Activated T-helper 1 cell treated with Interleukin-2 at 50 U/mL for 16 hours (primary cell): ENCODE data around the gene NEBL.

Experiments
- DNase-seq: peaks from one replicate; pipeline ENCODE4 v3.0.0-alpha.2; 2020; ENCODE audit warnings: low read depth

Gene NEBL

GRCh38 chr10:20898866-20899535 lies 1.9 kb upstream of the NEBL start:
- no peak for DNase-seq

GRCh38 chr10:20893297-20893696 lies 3.8 kb downstream of the NEBL start:
- DNase-seq = no peak

GRCh38 chr10:20892796-20893195 lies 4.3 kb downstream of the NEBL start:
- no peak for DNase-seq

- DNase-seq = no peak
Measured at GRCh38 chr10:20892011-20892585, 5.0 kb downstream of the NEBL start.

DNA sequence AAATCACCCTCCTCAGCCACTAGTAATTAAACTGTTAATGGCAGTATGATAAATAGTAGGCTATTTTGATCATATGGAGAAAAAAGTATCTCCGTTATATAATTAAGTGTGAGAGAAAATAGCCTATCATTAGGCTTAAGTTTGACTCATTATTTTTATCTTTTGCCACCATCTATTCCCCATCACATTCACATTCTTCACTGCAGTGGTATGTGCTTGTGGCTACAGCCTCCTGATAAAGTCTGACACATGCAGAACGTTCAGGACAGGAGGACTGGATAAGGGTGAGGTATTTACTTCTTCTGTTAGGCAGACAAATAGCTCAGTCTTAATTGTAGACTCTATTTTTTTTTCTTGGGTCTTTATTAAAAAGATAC lies 5.8 kb downstream of the NEBL start:
- no peak for DNase-seq

DNA sequence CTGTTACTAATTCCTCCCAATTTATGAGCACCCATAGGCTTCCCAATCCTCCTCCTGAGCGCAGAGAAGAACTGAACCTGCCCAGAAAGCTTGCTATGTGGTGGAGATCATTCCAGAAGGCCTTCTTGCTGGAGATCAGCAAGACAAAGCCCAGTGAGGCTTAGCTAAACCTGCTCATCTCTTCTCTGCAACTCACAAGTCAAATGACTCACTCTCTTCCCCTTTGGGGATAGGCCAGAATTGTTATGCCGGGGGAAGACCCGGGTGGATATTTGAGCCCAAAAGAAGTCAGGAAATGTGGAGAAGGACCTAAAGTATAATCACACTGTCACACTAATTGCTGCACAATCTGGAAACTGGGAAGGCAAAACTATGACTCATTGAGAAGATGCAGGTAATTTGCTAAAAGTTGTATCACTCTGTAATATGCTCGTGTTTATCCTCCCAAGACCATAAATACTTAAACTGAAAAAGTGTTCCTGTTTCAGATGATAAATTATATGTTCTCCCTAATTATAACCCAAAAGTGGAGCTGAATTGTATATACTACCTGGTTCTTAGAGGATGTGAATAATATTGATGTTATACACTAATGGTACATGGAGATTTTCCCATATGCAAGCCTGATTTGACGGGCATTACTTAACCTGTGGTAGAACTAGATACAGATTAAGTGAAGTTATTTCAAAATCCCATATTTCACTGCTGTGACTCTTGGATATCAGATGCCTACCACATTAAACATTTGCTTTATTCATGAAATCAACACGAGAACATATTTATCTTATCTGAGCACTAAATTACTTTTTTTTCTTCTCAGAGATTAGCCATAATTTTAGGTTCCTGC lies 6.4 kb downstream of the NEBL start:
- DNase-seq = no peak

DNA sequence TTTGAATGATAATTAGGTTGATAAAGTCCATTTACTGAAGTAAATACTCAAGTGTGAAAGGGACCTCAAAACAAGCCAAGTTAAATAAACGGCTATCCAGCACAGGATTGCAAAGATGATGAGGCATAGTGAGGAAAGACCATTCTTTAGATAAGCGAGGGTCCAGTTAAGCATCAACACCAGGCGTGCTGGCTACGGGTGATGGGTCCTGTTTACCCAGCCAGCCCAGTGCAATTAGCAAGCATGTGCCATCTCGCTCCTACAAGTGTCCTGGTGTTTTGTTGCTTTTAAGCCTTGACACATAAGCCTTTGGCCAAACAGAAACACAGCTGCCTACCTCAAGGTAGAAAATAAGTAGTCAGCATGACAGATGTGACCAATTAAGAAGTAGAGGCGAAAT lies 7.1 kb downstream of the NEBL start:
- no peak for DNase-seq

GRCh38 chr10:20888620-20889330 lies 8.3 kb downstream of the NEBL start:
- no peak for DNase-seq

DNA sequence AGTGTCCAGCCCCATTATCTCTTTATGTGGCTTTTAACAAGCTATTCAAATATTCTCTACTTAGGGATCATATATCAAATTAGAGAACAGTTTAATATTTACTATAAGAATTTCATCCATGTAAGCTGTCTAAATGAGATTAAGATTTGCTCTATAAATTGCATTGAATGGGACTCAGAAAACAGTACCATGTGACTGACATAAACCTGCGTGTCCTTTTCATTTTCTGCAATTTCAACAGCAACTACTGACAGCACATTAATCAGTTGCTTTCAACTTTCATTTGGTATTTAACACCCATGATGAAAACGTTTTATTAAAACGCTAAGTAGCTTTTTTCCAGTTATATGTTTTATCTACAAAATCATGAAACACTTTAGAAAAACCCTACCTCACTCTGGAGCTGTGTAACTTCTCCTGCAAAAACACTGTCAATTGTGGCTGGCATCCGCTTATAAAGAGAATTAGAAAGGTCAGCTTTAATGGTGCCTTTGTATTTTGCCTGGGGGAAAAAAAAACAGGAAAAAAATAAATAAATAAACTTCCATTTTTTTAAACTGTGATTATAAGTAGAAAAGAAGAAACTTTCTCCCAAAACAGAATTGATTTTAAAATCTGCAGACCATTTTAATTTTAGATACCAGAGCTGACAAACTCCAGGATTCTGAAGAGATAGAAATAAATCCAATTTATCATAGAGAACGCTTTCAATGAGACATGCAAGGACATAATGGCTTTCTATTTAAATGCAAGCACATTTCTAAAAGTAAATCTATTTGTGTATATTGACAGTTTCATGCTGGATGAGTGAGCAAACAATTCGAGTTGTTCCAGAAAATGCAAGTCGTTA lies 9.2 kb downstream of the NEBL start:
- DNase-seq = no peak

- DNase-seq = no peak
Measured at GRCh38 chr10:20885678-20886077, 11.4 kb downstream of the NEBL start.

GRCh38 chr10:20883552-20883951 lies 13.6 kb downstream of the NEBL start:
- no peak for DNase-seq

GRCh38 chr10:20882091-20882490 lies 15.0 kb downstream of the NEBL start:
- DNase-seq = no peak

DNA sequence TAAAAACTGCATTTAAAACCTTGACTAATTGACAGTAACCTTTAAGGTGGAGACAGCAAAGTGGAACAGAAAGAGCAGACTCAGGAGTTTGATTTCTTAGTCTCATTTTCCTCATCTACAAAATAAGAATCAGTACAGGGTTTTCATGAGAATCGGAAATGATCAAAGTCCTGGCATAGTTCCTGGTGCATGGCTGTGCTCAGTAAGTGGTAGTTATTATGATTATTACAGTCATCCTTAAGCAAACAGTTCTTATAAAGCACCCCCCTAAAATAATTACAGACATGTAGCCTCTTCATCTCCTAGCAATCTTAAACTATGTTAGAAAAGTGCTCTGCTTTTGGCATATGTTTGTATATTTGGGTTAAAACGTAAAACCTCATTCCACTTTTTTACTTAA lies 18.0 kb downstream of the NEBL start:
- no peak for DNase-seq

GRCh38 chr10:20877986-20878983 lies 18.8 kb downstream of the NEBL start:
- no peak for DNase-seq

DNA sequence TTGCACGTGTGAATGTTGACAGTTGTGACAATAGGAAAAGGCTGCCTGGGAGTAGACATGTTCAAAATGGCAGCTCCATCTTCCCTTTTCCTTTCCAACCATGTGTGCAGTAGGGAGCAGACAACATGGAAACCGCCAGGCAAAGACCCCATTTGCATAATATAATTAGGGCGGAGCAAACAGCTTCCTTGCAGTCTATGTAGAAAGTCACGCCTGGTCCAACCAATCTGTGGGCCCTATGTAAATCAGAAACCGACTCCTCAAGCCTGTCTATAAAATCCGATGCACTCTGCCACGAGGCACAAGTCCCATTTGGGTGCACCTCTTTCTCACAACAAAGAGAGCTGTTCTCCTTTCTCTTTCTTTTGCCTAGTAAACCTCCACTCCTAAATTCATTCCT lies 19.6 kb downstream of the NEBL start:
- no peak for DNase-seq

GRCh38 chr10:20874261-20874660 lies 22.9 kb downstream of the NEBL start:
- DNase-seq = no peak

DNA sequence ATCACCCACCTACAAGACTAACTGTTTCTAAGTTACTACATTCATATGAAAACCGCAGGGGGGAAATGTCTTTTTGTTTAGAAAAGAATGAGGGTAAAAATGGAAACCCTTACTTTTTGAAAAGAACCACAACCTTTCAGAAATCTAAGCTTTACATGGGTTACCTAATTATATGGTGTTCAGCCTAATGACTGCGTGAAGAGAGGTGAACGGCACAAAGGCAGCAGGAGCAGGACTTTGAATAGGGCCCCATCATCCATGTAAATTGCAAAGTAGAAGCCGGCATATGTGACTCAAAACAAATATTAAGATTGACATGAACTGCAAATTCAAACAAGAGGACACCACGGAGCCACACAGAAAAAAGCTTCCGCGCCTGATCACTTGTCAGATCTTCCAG lies 25.1 kb downstream of the NEBL start:
- DNase-seq = no peak

- DNase-seq = no peak
Measured at GRCh38 chr10:20870834-20871233, 26.3 kb downstream of the NEBL start.

DNA sequence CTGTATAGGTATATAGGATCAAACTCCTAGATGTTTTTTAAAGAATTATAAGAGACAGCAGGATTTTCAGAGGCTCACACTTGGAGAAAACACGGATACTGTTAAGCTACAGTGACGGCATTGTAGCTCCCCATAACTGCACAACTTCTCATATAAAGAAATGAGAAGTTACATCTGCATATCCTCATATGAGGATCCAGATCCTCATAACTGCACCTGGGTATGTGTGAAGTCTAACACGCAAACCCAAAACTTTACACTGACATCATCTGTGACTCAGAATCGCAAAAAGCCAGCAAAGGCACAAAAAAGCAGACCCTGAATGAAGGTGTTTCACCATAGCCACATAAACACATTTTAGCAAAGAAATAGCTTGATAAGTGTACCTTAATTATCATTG lies 34.1 kb downstream of the NEBL start:
- no peak for DNase-seq

- DNase-seq = no peak
Measured at GRCh38 chr10:20858292-20859124, 38.6 kb downstream of the NEBL start.
